Endothelial cell of umbilical vein (primary cell): ENCODE measurements around the gene PPP5C.

Source experiments
- CTCF ChIP-seq, 2 donors: IDR thresholded peaks; 1 replicate in 1 of 2; 2 replicates in 1 of 2; pipeline ENCODE4 v1.5.1; 2011; ENCODE audit warnings: low read length in 2 of 2, mild to moderate bottlenecking in 2 of 2, moderate library complexity in 2 of 2, control low read depth in 1 of 2, inconsistent platforms in 1 of 2, low read depth in 1 of 2; ENCODE audit not compliant: insufficient read depth in 1 of 2; ENCODE audit errors: extremely low read depth in 1 of 2
- EZH2 ChIP-seq: IDR thresholded peaks from 2 replicates; pipeline ENCODE4 v1.6.1; 2012; ENCODE audit warnings: borderline replicate concordance, low read depth, mild to moderate bottlenecking, moderate library complexity, low read length, inconsistent platforms; ENCODE audit not compliant: severe bottlenecking
- FOS ChIP-seq: IDR thresholded peaks from 2 replicates; pipeline ENCODE4 v1.6.1; 2011; ENCODE audit warnings: mild to moderate bottlenecking, low read length, moderate library complexity, borderline replicate concordance; ENCODE audit not compliant: insufficient read depth
- GATA2 ChIP-seq: IDR thresholded peaks from 2 replicates; pipeline ENCODE4 v1.7.0; 2011; ENCODE audit warnings: low read depth, mild to moderate bottlenecking, moderate library complexity, mixed read lengths, low read length; ENCODE audit not compliant: insufficient read length, insufficient read depth
- JUN ChIP-seq: IDR thresholded peaks from 2 replicates; pipeline ENCODE4 v1.6.1; 2011; ENCODE audit warnings: borderline replicate concordance, low read depth; ENCODE audit not compliant: insufficient read length, insufficient read depth
- MAX ChIP-seq: IDR thresholded peaks from 2 replicates; pipeline ENCODE4 v1.6.1; 2011; ENCODE audit not compliant: insufficient read depth, insufficient read length
- MYC ChIP-seq: IDR thresholded peaks from one replicate; pipeline ENCODE4 v1.6.1; 2011; ENCODE audit warnings: mild to moderate bottlenecking, low read depth, low read length
- POLR2A ChIP-seq: IDR thresholded peaks from 2 replicates; pipeline ENCODE4 v1.6.1; 2012; ENCODE audit warnings: low read depth, mild to moderate bottlenecking, control low read depth, low read length
- POLR2AphosphoS5 ChIP-seq: IDR thresholded peaks from 2 replicates; pipeline ENCODE4 v1.6.1; 2012; ENCODE audit warnings: low read depth, mild to moderate bottlenecking, control low read depth, low read length, moderate library complexity; ENCODE audit not compliant: insufficient read depth

- TF ChIP-seq CTCF (IDR thresholded peaks at IDR 0.05; ENCODE audit: extremely low read depth in 1 of 2, insufficient read depth in 1 of 2, low read depth in 1 of 2, low read length in 2 of 2) (no peak), POLR2A (no peak), EZH2 (no peak), FOS (no peak), POLR2AphosphoS5 (no peak), MYC (no peak), JUN (no peak), MAX (no peak), GATA2 (no peak)
Observed at GRCh38 chr19:46388311-46389095, 41.6 kb downstream of the PPP5C start.
